H1 (cell line): ENCODE data around the gene LNX2. TPM values are rescaled to one million over a fixed set of nuclear protein-coding genes. Genes with fewer than 3 reads are reported as not detected.

ENCODE experiments used
- JUN ChIP-seq: IDR thresholded peaks from 2 replicates; pipeline ENCODE4 v1.6.1; 2011; ENCODE audit warnings: low read depth, mild to moderate bottlenecking, improper control_type of control experiment, low read length
- MAFK ChIP-seq: IDR thresholded peaks from 2 replicates; pipeline ENCODE4 v1.6.1; 2012; ENCODE audit warnings: low read depth, mild to moderate bottlenecking, improper control_type of control experiment, low read length
- SP1 ChIP-seq: IDR thresholded peaks from 2 replicates; pipeline ENCODE4 v1.6.1; 2011; ENCODE audit warnings: low read depth, low read length
- YY1 ChIP-seq: IDR thresholded peaks from 2 replicates; pipeline ENCODE4 v1.6.1; 2011; ENCODE audit warnings: low read depth, mild to moderate bottlenecking, low read length
- polyA plus RNA-seq, 7 experiments: library from polyadenylated mRNA; depleted of rRNA in 3 of 7; stranded (reverse) in 5 of 7; unstranded in 2 of 7; fragments of >200 nt in 5 of 7; fragments of 200-250 nt in 2 of 7; gene quantifications; 1 replicate in 5 of 7; 2 replicates in 1 of 7; 4 replicates in 1 of 7; pipeline versions ENCODE4 v1.2.1 to v1.2.3, GENCODE V29; 2011 to 2013; ENCODE audit warnings: missing spikeins in 2 of 7, mixed read lengths in 2 of 7
- total RNA-seq: library from RNA; stranded (reverse); fragmentation: NEBNext Ultra II Directional; extraction: Animal tissue kit (Norgen Biotek cat#: 25700); gene quantifications from 2 replicates; pipeline ENCODE4 v1.2.1, GENCODE V29; 2021
- TF ChIP-seq, protein P1 (sequence below), 3 experiments: IDR thresholded peaks; 1 replicate in 2 of 3; 2 replicates in 1 of 3; pipeline versions ENCODE4 v1.5.1 to v1.6.1; 2011; ENCODE audit warnings: low read length in 3 of 3, mild to moderate bottlenecking in 3 of 3, inconsistent platforms in 2 of 3, low read depth in 1 of 3, moderate library complexity in 1 of 3; ENCODE audit not compliant: insufficient read depth in 1 of 3; ENCODE audit errors: control extremely low read depth in 1 of 3

LNX2 gene
- total and polyA plus RNA-seq, 2 of the 8 experiments (the other 6 are each of a cell fraction or from before 2014, with no cell fraction given) = 6.4 to 13.9 TPM

GRCh38 chr13:27625839-27626238 lies 5.5 kb upstream of the LNX2 start (continued):
- TF ChIP-seq, protein P1, sequence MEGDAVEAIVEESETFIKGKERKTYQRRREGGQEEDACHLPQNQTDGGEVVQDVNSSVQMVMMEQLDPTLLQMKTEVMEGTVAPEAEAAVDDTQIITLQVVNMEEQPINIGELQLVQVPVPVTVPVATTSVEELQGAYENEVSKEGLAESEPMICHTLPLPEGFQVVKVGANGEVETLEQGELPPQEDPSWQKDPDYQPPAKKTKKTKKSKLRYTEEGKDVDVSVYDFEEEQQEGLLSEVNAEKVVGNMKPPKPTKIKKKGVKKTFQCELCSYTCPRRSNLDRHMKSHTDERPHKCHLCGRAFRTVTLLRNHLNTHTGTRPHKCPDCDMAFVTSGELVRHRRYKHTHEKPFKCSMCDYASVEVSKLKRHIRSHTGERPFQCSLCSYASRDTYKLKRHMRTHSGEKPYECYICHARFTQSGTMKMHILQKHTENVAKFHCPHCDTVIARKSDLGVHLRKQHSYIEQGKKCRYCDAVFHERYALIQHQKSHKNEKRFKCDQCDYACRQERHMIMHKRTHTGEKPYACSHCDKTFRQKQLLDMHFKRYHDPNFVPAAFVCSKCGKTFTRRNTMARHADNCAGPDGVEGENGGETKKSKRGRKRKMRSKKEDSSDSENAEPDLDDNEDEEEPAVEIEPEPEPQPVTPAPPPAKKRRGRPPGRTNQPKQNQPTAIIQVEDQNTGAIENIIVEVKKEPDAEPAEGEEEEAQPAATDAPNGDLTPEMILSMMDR (IDR thresholded peaks at IDR 0.05; ENCODE audit: control extremely low read depth in 1 of 3, insufficient read depth in 1 of 3, low read depth in 1 of 3, low read length in 3 of 3) = no peak
- TF ChIP-seq MAFK (no peak), JUN (no peak), YY1 (no peak), SP1 (no peak)
